Aorta (tissue), 5 donors: Measurements from ENCODE around the gene MCUB. TPM values are rescaled to one million over a fixed set of nuclear protein-coding genes. Genes with fewer than 3 reads are reported as not detected.
"Not testable (repeated sequence)": the region's sequence is repeated elsewhere in the genome, so short reads cannot be mapped to it uniquely, and the experiment has no call there.

Experiments
- ATAC-seq: fragments of 200-7000 bp; cut with Tn5 transposase; one replicate; pipeline ENCODE4 v1.9.1; 2022; ENCODE audit warnings: moderate library complexity; ENCODE audit not compliant: low FRiP score
- DNase-seq, 2 donors: peaks; one replicate each; pipeline ENCODE4 v3.0.0-alpha.2; 2020
- H3K27ac ChIP-seq, 2 donors: one replicate each; pipeline ENCODE4 v1.5.1; 2013; ENCODE audit warnings: low read length in 2 of 2, mild to moderate bottlenecking in 2 of 2, moderate library complexity in 2 of 2, control low read depth in 1 of 2, inconsistent platforms in 1 of 2, low read depth in 1 of 2
- H3K27me3 ChIP-seq, 2 donors: one replicate each; pipeline ENCODE4 v1.6.1; 2013; ENCODE audit warnings: control low read depth in 1 of 2, low read length in 1 of 2, mild to moderate bottlenecking in 1 of 2, moderate library complexity in 1 of 2; ENCODE audit not compliant: insufficient read depth in 2 of 2, control insufficient read depth in 1 of 2
- H3K36me3 ChIP-seq, 2 donors: one replicate each; pipeline ENCODE4 v1.6.1; 2013; ENCODE audit warnings: control low read depth in 1 of 2, low read length in 1 of 2, mild to moderate bottlenecking in 1 of 2; ENCODE audit not compliant: insufficient read depth in 2 of 2, control insufficient read depth in 1 of 2
- H3K4me1 ChIP-seq, 2 donors: one replicate each; pipeline ENCODE4 v1.6.1; 2013; ENCODE audit warnings: low read length in 2 of 2, control low read depth in 1 of 2, mild to moderate bottlenecking in 1 of 2, moderate library complexity in 1 of 2; ENCODE audit not compliant: insufficient read depth in 2 of 2, control insufficient read depth in 1 of 2
- H3K4me3 ChIP-seq, 2 donors: one replicate each; pipeline ENCODE4 v1.5.1; 2013; ENCODE audit warnings: low read length in 2 of 2, control low read depth in 1 of 2, mild to moderate bottlenecking in 1 of 2
- H3K9me3 ChIP-seq: one replicate; pipeline ENCODE4 v1.6.1; 2013; ENCODE audit warnings: mild to moderate bottlenecking, low read length; ENCODE audit not compliant: control insufficient read depth
- WGBS, 2 donors: extraction: QIAGEN DNeasy Blood & Tissue Kit; methylation state at CpG; one replicate each; pipeline ENCODE4 v1.1.7; 2013; 5-methylcytosine and 5-hydroxymethylcytosine counted together
- intact Hi-C, 2 donors: fragments of 100-400 bp; cut with DNase I; formaldehyde crosslinking; loops; one replicate each; pipeline versions ENCODE4 v1.14.2 to v1.15.0; 2022
- polyA plus RNA-seq, 2 donors: library from polyadenylated mRNA; stranded (reverse); fragments of 200-250 nt; gene quantifications; one replicate each; pipeline ENCODE4 v1.2.3, GENCODE V29; 2013
- total RNA-seq, 2 donors: library from RNA; stranded (reverse); fragmentation: NEBNext Ultra II Directional; extraction: Animal tissue kit (Norgen Biotek cat#: 25700); gene quantifications; one replicate each; pipeline ENCODE4 v1.2.1, GENCODE V29; 2021
- donor health status: healthy with polysubstance abuse.
- donor health status: Bipolar disorder and iron deficiency.
- donor health status: DM: no; HTN: no; CAD: no.
- donor health status: DM: no; HTN: no; CAD: no.
- donor health status: DM: yes; HTN: yes; CAD: no.

The MCUB gene
- total and polyA plus RNA-seq, 4 donors: 2.7 to 25.6 (median 8.3) TPM

DNA sequence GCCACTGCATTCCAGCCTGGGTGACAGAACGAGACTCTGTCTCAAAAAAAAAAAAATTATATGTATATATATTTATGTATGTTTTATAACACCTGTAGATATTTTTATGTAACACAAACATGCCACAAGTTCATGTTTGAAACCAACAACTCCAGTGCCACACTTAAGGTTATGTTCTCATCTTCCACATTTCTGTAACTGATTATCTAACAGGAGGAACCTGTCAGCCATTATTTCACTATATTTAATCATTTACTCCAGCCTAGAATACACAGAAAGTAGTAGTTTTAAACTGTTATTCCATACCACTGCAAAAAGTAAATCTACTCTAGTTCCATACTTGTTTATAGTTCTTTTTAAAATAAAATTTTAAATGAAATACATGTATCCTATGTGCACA is 32.3 kb downstream of the MCUB start:
- Histone ChIP-seq H3K9me3 (no peaks in the 10 kb centered on the region), H3K27ac (no peak overlapping the region), H3K27me3 (no peaks in the 10 kb centered on the region), H3K36me3 (no peaks in the 10 kb centered on the region), H3K4me3 (no peak overlapping the region), H3K4me1 (no peaks in the 10 kb centered on the region)
- DNase-seq (no peak), ATAC-seq (no peak)
- intact Hi-C loops: no loop called here
- 58% methylated on average over 1 of the region's 1 CpG for WGBS, 2 donors

DNA sequence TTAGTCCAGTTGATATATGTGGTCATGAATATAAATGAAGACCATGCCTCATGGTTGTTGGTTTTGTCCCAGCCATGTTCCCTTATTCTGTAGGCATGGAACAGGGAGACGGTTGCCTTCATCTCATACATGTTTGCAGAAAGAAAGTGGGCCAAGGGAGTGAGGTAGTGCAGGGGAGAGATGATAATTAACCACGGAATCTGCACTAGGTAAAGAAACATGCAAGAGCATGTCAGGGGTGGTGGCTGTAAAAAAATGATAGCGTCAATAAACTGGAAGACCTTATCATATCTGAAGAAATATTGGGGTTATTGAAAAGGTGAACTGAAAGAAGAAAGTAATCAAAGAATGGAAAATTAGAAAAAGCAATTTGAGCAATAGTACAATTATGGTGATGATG is 35.1 kb downstream of the MCUB start:
- H3K36me3 ChIP-seq, H3K27ac ChIP-seq, DNase-seq, intact Hi-C loops, ATAC-seq, H3K9me3 ChIP-seq, H3K27me3 ChIP-seq, H3K4me3 ChIP-seq, H3K4me1 ChIP-seq: not testable (repeated sequence)
- WGBS, 2 donors: 79 to 89% methylated on average over 3 of the region's 3 CpGs

DNA sequence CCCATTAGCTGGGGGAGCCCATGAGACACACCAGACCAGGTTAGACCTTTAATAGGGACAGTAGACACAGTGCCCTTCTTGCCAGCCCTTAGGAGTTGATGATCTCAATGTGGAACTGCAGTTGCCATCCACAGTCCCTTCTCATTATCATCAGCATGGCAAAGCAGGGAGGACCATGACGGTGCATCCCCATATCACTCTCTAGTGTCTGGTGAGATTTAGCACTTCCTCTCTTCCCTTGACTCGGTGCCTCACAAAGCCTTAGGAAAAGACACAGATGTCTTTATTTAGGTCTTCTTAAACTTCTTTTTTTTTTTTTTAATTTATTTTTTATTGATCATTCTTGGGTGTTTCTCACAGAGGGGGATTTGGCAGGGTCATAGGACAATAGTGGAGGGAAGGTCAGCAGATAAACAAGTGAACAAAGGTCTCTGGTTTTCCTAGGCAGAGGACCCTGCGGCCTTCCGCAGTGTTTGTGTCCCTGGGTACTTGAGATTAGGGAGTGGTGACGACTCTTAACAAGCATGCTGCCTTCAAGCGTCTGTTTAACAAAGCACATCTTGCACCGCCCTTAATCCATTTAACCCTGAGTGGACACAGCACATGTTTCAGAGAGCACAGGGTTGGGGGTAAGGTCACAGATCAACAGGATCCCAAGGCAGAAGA is 36.5 kb downstream of the MCUB start:
- H3K36me3 ChIP-seq, DNase-seq, H3K27me3 ChIP-seq, H3K27ac ChIP-seq, H3K4me3 ChIP-seq, ATAC-seq, intact Hi-C loops, H3K4me1 ChIP-seq, H3K9me3 ChIP-seq: not testable (repeated sequence)
- WGBS, 2 donors: 80 to 89% methylated on average over 4 to 6 of the region's 7 CpGs

DNA sequence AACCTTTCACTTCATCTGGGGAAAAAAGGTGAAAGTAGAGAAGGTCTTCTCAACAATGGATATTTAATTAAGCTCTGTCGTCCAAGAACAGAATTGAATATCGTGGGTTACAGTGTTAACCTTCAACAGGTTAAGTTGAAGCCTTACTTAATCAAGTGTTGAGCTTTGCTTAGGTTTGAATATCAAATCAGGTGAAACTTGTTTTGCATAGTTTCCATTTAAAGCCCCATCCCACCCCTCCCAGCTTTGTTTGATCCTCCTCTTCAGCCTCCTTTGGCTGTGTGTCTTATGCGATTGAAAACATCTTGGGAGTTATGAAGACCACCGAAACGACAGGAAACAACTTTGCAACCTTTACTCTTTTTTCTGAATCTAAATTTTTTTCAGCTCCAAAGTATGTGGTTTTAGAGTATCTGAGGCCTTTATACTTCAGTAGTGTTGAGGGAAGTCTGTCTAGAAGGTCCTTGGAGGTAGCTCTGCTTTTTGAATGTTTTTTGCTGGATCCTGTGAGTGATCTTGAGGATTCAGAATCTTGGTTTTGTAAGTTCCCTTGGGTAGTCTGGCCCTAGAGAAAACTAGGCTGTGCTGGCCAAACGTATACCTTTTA is 39.1 kb downstream of the MCUB start:
- H3K36me3 ChIP-seq: no peaks in the 10 kb centered on the region
- H3K4me1 ChIP-seq: no peaks in the 10 kb centered on the region
- no peaks in the 10 kb centered on the region for H3K27me3 ChIP-seq
- no peak overlapping the region for H3K27ac ChIP-seq
- no peak for ATAC-seq
- DNase-seq: no peak
- H3K4me3 ChIP-seq: no peak overlapping the region
- WGBS, 2 donors: 88 to 91% methylated on average over 6 of the region's 6 CpGs
- H3K9me3 ChIP-seq: no peaks in the 10 kb centered on the region
- intact Hi-C loops: no loop called here

DNA sequence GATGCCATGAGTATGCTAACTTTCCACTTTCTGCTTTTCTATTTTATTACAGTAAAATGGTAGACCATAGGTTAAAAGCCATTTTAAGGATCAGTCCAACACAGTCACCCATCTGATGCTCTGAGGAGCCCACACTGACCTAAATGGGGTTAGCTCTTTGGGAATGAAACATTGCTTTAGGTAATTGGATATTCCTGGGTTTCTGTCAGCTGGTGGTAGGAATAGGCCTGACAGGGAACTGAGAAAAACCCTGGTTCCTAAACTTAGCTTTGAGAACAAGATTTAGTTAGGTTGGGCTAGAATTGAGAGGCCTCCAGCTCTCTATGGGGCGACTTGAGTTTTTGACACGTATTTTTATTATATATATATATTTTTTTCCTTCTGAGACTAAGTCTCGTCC is 40.4 kb downstream of the MCUB start:
- Histone ChIP-seq H3K4me3 (no peak overlapping the region), H3K27me3 (no peaks in the 10 kb centered on the region), H3K36me3 (no peaks in the 10 kb centered on the region), H3K4me1 (no peaks in the 10 kb centered on the region), H3K9me3 (no peaks in the 10 kb centered on the region), H3K27ac (no peak overlapping the region)
- no peak for DNase-seq
- ATAC-seq: no peak
- WGBS, 2 donors: 77 to 95% methylated on average over 3 of the region's 3 CpGs
- intact Hi-C loops: no loop called here

DNA sequence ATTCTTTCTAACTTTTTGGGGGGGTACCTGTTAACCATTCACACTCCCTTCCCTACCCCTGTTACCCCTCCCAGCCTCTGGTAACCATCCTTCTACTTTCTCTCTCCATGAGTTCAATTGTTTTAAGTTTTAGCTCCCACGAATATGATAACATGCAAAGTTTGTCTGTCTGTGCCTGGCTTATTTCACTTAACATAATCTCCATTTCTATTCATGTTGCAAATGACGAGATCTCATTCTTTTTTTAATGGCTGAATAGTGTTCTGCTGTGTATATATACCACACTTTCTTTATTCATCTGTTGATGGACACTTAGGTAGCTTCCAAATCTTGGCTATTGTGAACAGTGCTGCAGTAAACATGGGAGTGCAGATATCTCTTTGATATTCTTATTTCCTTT is 41.3 kb downstream of the MCUB start:
- H3K27ac ChIP-seq: no peak overlapping the region
- WGBS, 2 donors: 65 to 71% methylated on average over 2 of the region's 2 CpGs
- no peak for DNase-seq
- H3K36me3 ChIP-seq: no peaks in the 10 kb centered on the region
- no peaks in the 10 kb centered on the region for H3K9me3 ChIP-seq
- no peak overlapping the region for H3K4me3 ChIP-seq
- no peaks in the 10 kb centered on the region for H3K4me1 ChIP-seq
- no peaks in the 10 kb centered on the region for H3K27me3 ChIP-seq
- intact Hi-C loops: no loop called here
- ATAC-seq: no peak

DNA sequence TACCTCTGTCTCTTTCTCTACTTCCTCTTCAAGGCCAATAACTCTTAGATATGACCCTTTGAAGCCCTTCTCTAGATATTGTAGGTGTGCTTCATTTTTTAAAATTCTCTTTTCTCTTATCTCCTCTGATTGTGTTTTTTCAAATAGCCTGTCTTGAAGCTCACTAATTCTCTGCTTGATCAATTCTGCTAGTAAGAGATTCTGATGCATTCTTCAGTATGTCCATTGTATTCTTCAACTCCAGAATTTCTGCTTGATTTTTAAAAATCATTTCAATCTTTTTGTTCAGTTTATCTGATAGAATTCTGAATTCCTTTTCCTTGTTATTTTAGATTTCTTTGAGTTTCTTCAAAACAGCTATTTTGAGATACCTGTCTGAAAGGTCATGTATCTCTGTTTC is 47.9 kb downstream of the MCUB start:
- Histone ChIP-seq H3K27ac (no peak overlapping the region), H3K4me1 (no peaks in the 10 kb centered on the region), H3K36me3 (no peaks in the 10 kb centered on the region), H3K9me3 (peaks cover 2% of the 10 kb centered on the region), H3K4me3 (no peak overlapping the region), H3K27me3 (no peaks in the 10 kb centered on the region)
- intact Hi-C loops: no loop called here
- ATAC-seq (no peak), DNase-seq (no peak)

DNA sequence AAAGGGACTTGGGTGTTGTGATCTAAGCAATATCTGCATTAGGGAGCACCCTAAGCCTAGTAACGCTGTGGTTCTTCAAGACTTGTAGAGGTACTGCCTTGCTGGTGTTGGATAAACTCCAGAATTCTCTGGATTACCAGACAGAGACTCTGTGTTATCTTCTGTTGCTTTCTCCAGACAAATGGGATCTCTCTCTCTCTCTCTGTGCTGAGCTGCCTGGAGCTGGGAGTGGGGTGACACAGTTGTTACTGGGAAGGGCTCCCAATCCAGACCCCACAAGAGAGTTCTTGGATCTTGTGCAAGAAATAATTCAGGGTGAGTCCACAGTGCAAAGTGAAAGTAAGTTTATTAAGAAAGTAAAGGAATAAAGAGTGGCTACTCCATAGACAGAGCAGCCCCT is 48.8 kb downstream of the MCUB start:
- intact Hi-C loops: no loop called here
- no peak overlapping the region for H3K4me3 ChIP-seq
- ATAC-seq (no peak), DNase-seq (no peak)
- no peaks in the 10 kb centered on the region for H3K4me1 ChIP-seq
- peaks cover 2% of the 10 kb centered on the region for H3K9me3 ChIP-seq
- no peaks in the 10 kb centered on the region for H3K36me3 ChIP-seq
- 75 to 86% methylated on average over 1 of the region's 1 CpG for WGBS, 2 donors
- no peak overlapping the region for H3K27ac ChIP-seq
- no peaks in the 10 kb centered on the region for H3K27me3 ChIP-seq

DNA sequence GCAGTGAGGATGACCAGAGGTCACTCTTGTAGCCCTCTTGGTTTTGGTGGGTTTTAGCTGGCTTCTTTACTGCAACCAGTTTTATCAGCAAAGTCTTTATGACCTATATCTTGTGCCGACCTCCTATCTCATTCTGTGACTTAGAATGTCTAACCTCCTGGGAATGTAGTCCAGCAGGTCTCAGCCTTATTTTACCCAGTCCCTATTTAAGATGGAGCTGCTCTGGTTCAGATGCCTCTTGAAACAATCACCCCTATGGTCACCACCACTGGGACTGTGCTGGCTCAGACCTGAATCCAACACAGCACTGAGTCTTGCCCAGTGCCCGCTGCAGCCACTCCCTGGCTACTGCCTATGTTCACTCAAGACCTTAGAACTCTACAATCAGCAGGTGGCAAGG is 49.4 kb downstream of the MCUB start:
- ATAC-seq: no peak
- Histone ChIP-seq H3K9me3 (peaks cover 2% of the 10 kb centered on the region), H3K4me3 (no peak overlapping the region), H3K36me3 (no peaks in the 10 kb centered on the region), H3K27me3 (no peaks in the 10 kb centered on the region), H3K4me1 (no peaks in the 10 kb centered on the region), H3K27ac (no peak overlapping the region)
- WGBS, 2 donors: 65 to 84% methylated on average over 2 of the region's 2 CpGs
- DNase-seq: no peak
- intact Hi-C loops: no loop called here
